GM10248 (cell line): ENCODE results near the gene ZMYM1.

Experiments used
- CTCF ChIA-PET: fragments of 300-600 bp; sonication (Branson Sonifier 250); formaldehyde crosslinking; extraction: SDS; loops from one replicate; lab custom pipeline; 2021; ENCODE audit warnings: antibody characterized with exemption; lab: Yijun Ruan, JAX
- POLR2A ChIA-PET: fragments of 350-650 bp; sonication (Branson Sonifier 250); formaldehyde crosslinking; extraction: SDS; loops from one replicate; lab custom pipeline; 2020; ENCODE audit warnings: antibody characterized with exemption; lab: Yijun Ruan, JAX
- DNase-seq: peaks from one replicate; pipeline ENCODE4 v3.0.0; 2012; ENCODE audit errors: extremely low spot score
- TF ChIP-seq, protein P1 (sequence below): IDR thresholded peaks from 2 replicates; pipeline ENCODE4 v1.5.1; 2012; ENCODE audit warnings: mild to moderate bottlenecking, low read depth; ENCODE audit errors: extremely low read depth, missing control alignments, control extremely low read depth

ZMYM1 gene

DNA sequence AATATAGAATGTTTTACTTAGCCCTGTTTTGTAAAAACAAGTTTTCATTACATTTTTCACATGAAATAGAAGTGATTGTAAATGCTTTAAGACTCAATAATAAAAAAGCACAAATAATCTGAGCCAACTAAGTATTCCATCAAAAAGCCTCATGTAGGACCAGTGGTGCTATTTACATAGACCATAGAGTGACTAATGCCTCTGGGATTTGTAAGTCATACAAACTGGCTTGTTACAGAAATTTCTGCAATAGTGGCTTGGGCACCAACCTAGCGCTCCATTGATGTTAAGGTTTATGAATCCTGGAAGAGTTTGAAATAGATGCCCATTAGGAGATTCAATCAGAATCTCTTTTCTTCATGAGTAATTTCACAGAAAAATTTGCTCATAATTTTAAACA, 31.9 kb downstream of the ZMYM1 start:
- ChIA-PET CTCF (no interaction called here), POLR2A (no interaction called here)
- TF ChIP-seq, protein P1, sequence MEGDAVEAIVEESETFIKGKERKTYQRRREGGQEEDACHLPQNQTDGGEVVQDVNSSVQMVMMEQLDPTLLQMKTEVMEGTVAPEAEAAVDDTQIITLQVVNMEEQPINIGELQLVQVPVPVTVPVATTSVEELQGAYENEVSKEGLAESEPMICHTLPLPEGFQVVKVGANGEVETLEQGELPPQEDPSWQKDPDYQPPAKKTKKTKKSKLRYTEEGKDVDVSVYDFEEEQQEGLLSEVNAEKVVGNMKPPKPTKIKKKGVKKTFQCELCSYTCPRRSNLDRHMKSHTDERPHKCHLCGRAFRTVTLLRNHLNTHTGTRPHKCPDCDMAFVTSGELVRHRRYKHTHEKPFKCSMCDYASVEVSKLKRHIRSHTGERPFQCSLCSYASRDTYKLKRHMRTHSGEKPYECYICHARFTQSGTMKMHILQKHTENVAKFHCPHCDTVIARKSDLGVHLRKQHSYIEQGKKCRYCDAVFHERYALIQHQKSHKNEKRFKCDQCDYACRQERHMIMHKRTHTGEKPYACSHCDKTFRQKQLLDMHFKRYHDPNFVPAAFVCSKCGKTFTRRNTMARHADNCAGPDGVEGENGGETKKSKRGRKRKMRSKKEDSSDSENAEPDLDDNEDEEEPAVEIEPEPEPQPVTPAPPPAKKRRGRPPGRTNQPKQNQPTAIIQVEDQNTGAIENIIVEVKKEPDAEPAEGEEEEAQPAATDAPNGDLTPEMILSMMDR: no peak
- DNase-seq: no peak

DNA sequence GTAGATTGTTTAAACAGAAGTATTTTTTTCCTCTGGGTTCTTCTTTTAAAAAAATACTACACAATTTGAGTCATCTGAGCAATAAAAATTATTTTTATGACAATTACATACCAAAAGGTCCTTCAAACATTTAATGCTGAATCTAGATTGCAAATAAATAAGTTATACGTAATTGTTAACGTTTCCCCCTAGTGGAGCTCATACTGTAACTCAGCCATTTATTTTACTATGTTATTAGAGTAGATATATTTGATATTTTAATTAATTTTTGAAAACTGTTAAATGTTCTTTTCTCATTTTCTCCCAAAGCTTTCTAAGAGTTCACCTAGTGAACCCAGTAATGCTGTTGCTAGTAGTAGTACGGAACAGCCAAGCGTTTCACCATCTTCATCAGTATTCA, 33.5 kb downstream of the ZMYM1 start:
- TF ChIP-seq, protein P1: no peak
- ChIA-PET CTCF (interaction anchor here (0.9 kb wide), 1 partner anchor 20 kb away, joined by 3 read pairs; no protein-coding TSS in a partner anchor), POLR2A (no interaction called here)
- no peak for DNase-seq

DNA sequence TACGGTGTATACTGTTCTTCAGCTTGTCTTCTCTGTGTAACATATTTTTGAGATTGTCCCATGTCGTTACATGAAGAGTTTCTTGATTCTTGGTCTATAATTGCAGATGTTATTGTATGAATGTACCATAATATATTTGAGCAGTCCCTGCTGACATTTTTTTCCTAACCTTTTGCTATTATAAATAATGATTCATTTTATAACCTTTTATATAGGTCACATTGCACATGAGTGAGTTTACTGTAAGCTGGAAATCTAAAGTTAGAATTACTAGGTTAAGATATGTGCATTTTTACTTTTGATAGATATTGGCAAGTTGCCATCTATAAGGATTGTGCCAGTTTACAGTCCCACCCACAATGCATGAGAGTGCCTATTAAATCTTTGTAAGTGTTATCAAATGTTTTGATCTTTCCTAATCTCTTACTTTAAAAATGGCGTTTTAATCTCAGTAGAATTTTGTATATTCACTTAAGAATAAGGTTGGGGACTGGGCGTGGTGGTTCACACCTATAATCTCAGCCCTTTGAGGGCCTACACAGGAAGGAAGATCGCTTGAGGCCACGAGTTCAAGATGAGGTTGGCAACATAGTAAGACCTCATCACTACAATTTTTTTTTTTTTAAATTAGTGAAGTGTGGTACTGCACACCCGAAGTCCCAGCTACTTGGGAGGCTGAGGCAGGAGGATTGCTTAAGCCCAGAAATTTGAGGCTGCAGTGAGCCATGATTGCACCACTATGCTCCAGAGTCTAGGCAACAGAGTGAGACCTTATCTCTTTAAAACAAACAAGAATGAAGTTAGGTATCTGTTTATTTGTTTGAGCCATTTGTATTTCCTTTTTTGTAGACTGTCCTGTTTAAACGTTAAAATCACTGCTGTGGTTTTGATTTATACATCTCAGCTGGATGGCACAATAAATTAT, 36.5 kb downstream of the ZMYM1 start:
- POLR2A ChIA-PET: no interaction called here
- CTCF ChIA-PET: interaction anchor here (1.5 to 1.8 kb wide), 2 partner anchors 9 to 15 kb away, joined by 3 to 6 read pairs; no protein-coding TSS in a partner anchor
- no peak for DNase-seq
- TF ChIP-seq, protein P1: no peak

DNA sequence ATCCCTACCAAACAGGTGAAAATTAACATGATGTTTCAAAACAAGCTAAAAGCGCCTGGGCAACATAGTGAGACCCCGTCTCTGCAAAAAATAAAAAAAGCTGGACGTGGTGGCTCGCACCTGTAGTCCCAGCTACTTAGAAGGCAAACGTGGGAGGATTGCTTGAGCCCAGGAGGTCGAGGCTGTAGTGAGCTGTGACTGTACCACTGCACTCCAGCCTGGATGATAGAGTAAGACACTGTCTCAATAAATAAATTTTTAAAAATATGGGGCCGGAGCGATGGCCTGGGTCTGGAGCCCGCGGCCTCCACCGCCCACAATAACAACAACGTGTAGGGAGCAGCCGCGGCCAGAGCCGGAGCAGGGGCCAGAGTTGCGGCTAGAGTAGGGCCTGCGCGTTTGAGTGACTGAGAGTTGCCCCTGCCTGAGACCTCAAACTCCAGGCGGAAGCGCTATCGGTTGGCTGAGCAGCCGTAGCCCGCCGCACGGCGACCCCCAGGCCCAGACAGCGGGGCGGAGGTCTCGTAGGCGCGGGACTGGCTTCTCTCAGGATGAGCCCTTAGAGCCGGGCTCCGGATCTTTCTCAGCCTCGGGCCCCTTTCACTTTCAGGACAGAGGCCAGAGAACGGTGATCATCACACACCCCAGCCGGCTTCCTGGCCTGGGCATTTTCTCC, 41.4 kb downstream of the ZMYM1 start:
- CTCF ChIA-PET: interaction anchor here (1.0 to 1.8 kb wide), 5 partner anchors 10 to 254 kb away, joined by 3 to 5 read pairs (median 4); no protein-coding TSS in a partner anchor
- POLR2A ChIA-PET: no interaction called here
- DNase-seq: peak; percentile 73

DNA sequence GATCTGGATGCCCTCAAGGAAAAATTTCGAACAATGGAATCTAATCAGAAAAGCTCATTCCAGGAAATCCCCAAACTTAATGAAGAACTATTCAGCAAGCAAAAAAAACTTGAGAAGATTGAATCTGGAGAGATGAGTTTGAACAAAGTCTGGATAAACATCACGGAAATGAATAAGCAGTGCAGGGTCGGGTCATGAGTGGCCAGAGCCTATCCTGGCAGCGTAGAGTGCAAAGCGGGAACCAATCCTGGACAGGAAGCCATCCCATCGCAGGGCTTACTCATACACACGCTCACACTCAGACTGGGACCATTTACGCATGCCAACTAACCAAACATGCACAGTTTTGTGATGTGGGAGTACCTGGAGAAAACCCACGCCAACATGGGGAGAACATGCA, 43.1 kb downstream of the ZMYM1 start:
- POLR2A ChIA-PET: no interaction called here
- DNase-seq: no peak
- CTCF ChIA-PET: no interaction called here
- TF ChIP-seq, protein P1: no peak

More for the DNA sequence above, 41.4 kb downstream of the ZMYM1 start:
- TF ChIP-seq, protein P1: no peak

DNA sequence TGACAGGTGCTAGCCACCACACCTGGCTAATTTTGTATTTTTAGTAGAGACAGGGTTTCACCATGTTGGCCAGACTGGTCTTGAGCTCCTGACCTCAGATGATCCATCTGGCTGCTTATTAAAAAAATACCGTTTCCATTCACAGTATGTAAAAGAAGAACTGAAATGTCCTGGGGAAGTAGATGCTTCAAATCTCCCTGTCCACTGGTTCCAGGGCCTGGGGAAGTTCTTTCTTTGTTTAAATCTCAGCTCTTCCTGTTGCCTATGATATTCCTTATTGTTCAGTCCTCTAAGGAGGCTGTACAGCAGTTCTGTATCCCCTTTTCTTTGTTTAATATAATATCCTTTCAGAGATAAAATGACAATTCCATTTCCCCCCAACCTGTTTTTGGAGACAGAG, 47.4 kb downstream of the ZMYM1 start:
- DNase-seq: no peak
- ChIA-PET CTCF (interaction anchor here (1.3 kb wide), 1 partner anchor 10 kb away, joined by 3 read pairs; no protein-coding TSS in a partner anchor), POLR2A (no interaction called here)
- TF ChIP-seq, protein P1: no peak
